ENCODE results near the gene CSH2.
"Not testable (repeated sequence)": the region's sequence is repeated elsewhere in the genome, so short reads cannot be mapped to it uniquely, and the experiment has no call there.

CSH2 gene

DNA sequence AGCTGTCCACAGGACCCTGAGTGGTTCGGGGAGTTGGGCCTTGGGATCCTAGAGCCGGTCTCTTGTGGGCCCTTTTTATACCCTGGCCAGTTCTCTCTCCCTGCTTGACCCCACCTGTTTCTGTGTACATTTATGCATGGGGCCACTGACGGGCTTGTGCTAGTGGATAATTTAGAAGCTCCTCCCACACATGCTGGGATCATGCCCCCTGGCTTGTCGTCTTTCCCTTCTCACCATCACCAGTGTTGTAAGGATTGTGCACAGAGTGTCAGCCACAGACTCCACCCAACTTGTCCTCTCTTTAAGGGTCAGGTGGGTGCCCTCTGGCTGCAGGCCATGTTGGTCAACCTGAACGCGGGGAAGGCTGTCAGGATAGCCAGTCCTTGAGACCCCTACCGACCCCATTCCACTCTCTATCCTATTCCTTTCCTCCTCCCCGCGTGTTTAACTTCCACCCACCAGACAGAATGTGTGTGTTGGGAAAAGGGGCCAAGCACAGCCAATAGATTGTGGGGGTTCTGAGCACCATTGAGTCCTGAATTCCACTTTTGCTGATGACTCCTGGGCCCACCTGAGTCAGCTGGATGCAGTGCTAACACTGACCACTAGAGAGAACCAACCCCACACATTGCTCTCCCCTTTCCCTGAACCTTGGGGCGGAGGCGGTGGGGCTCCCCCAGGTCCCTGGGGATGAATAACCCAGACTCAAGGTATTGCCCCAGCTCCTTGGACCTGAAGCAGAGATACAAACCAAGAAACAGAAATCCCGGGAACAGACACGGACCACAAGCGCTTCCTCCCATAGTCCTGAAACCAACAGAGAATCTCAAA is 23.3 kb upstream of the CSH2 start, which contains the start of gene CSH1:
TSS of gene CSH1 (minus strand) at position 51 of the 831 bp plus-strand sequence. CDS start 63 bp downstream, outside the sequence.
- H3K4me3 ChIP-seq (ENCODE audit: control insufficient read depth, low read depth, low read length); DNase-seq (ENCODE audit: low read depth): not testable (repeated sequence)

DNA sequence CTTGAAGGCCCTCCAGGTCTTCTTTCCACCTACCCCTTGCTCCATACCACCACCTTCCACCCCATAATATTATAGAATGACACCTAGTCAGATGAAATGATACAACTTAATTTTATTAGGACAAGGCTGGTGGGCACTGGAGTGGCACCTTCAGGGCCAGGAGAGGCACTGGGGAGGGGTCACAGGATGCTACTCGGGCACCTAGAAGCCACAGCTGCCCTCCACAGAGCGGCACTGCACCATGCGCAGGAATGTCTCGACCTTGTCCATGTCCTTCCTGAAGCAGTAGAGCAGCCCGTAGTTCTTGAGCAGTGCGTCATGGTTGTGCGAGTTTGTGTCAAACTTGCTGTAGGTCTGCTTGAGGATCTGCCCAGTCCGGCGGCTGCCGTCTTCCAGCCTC is 21.3 kb upstream of the CSH2 start:
- not testable (repeated sequence) for DNase-seq (ENCODE audit: low read depth)

DNA sequence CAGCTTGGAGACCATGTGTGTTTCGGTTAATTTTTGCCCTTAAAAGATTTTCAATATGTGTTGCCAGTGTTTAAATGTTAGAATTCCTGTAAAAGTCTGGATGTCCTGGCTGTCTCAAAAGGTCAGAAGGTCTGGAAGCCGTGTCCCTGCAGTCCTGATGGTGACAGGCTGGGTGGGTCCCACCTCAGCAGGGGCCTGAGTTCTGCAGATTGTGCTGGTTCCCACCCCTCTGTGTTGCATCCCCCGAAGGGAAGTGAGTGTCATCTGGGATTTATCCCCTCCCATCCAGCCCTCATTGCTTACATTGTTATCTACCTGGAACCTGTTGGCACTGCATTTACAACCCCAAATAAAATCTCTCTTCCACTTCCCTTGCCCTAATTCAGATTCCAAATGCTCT is 20.5 kb upstream of the CSH2 start:
- not testable (repeated sequence) for DNase-seq (ENCODE audit: low read depth); H3K4me3 ChIP-seq (ENCODE audit: control insufficient read depth, low read depth, low read length)

More for the DNA sequence above, 21.3 kb upstream of the CSH2 start:
- not testable (repeated sequence) for H3K4me3 ChIP-seq (ENCODE audit: control insufficient read depth, low read depth, low read length)

GRCh38 chr17:63892316-63893037 is 19.0 kb upstream of the CSH2 start:
- not testable (repeated sequence) for H3K4me3 ChIP-seq (ENCODE audit: control insufficient read depth, low read depth, low read length); DNase-seq (ENCODE audit: low read depth)
- TF ChIP-seq CTCF (conservative IDR thresholded peaks at IDR 0.05; ENCODE audit: control insufficient read depth, insufficient read depth, low read depth, low read length), result peak; percentile 8

DNA sequence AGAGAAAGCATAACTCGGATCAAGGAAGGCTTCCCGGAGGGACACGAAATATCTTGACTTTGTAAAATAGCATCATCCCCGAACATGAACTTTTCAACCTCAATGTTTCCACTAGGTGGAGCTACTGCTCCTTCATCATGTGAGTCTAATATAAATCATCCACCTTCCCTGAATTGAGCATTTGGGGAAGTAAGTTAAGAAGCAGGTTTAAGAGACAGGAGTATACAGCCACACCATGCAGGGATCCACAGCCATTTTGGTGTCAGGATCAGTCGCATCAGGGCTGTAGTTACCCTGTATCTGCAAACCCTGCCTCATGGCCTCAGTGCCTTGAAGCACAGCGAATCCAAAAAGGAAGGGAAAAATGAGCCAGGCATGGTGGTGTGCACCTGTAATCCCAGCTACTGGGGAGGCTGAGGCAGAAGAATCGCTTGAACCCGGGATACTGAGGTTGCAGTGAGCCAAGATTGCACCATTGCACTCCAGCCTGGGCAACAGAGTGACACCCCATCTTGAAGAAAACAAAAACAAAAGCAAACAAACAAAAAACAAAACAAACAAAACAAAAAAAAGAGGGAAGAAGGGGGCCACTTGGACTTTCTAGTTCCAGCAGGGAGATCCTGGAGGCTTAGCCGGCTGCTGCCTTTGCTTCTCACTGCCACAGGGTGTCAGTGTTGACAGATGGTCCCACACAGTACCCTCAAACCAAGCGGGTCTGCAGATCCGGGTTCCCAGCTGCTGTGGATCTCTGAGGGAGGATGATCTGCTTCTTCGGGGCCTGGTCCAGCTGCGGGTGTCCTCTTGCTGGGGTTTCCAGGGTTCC is 15.8 kb upstream of the CSH2 start:
- not testable (repeated sequence) for H3K4me3 ChIP-seq (ENCODE audit: control insufficient read depth, low read depth, low read length)
- peak; percentile 47 for TF ChIP-seq CTCF (conservative IDR thresholded peaks at IDR 0.05; ENCODE audit: control insufficient read depth, insufficient read depth, low read depth, low read length)
- DNase-seq (ENCODE audit: low read depth), result peak; percentile 34

DNA sequence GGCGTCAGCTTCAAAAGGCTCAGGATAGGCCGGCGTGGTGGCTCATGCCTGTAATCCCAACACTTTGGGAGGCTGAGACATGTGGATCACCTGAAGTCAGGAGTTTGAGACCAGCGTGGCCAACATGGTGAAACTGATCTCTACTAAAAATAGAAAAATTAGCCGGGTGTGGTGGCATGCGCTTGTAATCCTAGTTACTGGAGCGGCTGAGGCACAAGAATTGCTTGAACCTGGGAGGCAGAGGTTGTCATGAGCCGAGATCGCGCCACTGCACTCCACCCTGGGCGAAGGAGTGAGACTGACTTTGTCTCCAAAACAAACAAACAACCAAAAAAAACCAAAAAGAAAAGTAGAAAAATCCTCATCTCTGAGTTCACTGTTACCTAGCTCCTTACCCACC is 11.6 kb upstream of the CSH2 start:
- not testable (repeated sequence) for DNase-seq (ENCODE audit: low read depth)

DNA sequence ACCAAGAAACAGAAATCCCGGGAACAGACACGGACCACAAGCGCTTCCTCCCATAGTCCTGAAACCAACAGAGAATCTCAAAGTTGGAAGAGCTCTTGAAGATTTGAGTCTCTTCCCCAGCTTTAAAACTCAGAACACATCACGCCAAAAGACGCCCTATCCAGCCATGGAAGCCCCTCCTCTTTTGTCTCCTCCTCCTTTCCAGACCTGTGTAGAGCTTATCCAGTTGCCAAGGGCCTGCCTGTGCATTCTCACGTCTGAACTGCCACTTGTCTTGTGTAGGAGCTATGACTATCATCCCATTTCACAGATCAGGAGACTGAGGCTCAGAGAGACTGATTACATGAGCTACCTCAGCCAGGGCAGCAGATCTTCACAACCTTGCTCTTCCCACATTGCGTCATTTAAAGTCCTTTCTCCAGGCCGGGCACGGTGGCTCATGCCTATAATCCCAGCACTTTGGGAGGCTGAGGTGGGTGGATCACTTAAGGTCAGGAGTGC is 9.2 kb upstream of the CSH2 start:
- H3K4me3 ChIP-seq (ENCODE audit: control insufficient read depth, low read depth, low read length); DNase-seq (ENCODE audit: low read depth): not testable (repeated sequence)

More for the DNA sequence above, 11.6 kb upstream of the CSH2 start:
- not testable (repeated sequence) for H3K4me3 ChIP-seq (ENCODE audit: control insufficient read depth, low read depth, low read length)

DNA sequence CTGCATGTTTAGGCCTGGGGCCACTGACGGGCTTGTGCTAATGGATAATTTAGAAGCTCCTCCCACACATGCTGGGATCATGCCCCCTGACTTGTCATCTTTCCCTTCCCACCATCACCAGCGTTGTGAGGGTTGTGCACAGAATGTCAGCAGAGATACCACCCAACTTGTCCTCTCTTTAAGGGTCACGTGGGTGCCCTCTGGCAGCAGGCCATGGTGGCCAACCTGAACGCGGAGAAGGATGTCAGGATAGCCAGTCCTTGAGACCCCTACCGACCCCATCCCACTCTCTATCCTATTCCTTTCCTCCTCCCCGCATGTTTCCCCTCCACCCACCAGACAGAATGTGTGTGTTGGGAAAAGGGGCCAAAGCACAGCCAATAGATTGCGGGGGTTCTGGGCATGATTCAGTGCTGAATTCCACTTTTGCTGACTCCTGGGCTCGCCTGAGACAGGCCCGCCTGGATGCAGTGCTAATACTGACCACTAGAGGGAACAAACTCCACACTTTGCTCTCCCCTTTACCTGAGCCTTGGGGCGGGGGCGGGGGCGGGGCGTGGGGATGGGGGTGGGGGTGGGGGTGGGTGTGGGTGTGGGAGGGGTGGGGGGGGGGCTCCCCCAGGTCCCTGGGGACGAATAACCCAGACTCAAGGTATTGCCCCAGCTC is 8.6 kb upstream of the CSH2 start, which contains the start of gene GH2:
TSS of gene GH2 (minus strand) at position 10 of the 667 bp plus-strand sequence. CDS start 143 bp downstream, outside the sequence.
- peak; percentile 55 for TF ChIP-seq CTCF (conservative IDR thresholded peaks at IDR 0.05; ENCODE audit: control insufficient read depth, insufficient read depth, low read depth, low read length)
- DNase-seq (ENCODE audit: low read depth), result peak; percentile 61
- H3K4me3 ChIP-seq (ENCODE audit: control insufficient read depth, low read depth, low read length), result no peak within 1 kb of the TSS

GRCh38 chr17:63881337-63881736 is 7.9 kb upstream of the CSH2 start:
- DNase-seq (ENCODE audit: low read depth); H3K4me3 ChIP-seq (ENCODE audit: control insufficient read depth, low read depth, low read length): not testable (repeated sequence)

Data from fibroblast of mammary gland (primary cell).